Activated CD8-positive, alpha-beta T cell treated with anti-CD3 and anti-CD28 coated beads for 36 hours (primary cell): ENCODE measurements around the gene SDK2. TPM values are rescaled to one million over a fixed set of nuclear protein-coding genes. Genes with fewer than 3 reads are reported as not detected.

Experiments used
- ATAC-seq: fragments of 200-7000 bp; cut with Tn5 transposase; one replicate; pipeline ENCODE4 v1.10.0; 2021; ENCODE audit warnings: mild to moderate bottlenecking, moderate library complexity
- CTCF ChIA-PET: fragments of 350-600 bp; sonication (Branson Sonifier 250); formaldehyde crosslinking; loops from one replicate; lab custom pipeline; 2021; ENCODE audit warnings: antibody characterized with exemption; lab: Charles Lee
- POLR2A ChIA-PET: fragments of 350-600 bp; sonication (Branson Sonifier 250); formaldehyde crosslinking; loops from one replicate; lab custom pipeline; 2021; ENCODE audit warnings: antibody characterized with exemption; lab: Charles Lee
- DNase-seq: peaks from one replicate; pipeline ENCODE4 v3.0.0-alpha.2; 2020
- H3K27ac Mint-ChIP-seq: one replicate; pipeline ENCODE4 v1.8.0; 2021; ENCODE audit warnings: mild to moderate bottlenecking, mixed read lengths
- H3K27me3 Mint-ChIP-seq: one replicate; pipeline ENCODE4 v1.8.0; 2021; ENCODE audit warnings: mixed read lengths
- H3K36me3 Mint-ChIP-seq: one replicate; pipeline ENCODE4 v1.8.0; 2021; ENCODE audit warnings: low read depth, mixed read lengths
- H3K4me1 Mint-ChIP-seq: one replicate; pipeline ENCODE4 v1.8.0; 2021; ENCODE audit warnings: low read depth, mixed read lengths
- H3K4me3 Mint-ChIP-seq: one replicate; pipeline ENCODE4 v1.8.0; 2021; ENCODE audit warnings: mild to moderate bottlenecking, moderate library complexity, mixed read lengths
- H3K9me3 Mint-ChIP-seq: one replicate; pipeline ENCODE4 v1.8.0; 2021; ENCODE audit warnings: mixed read lengths
- CTCF ChIP-seq: fragments of 200-600 bp; IDR thresholded peaks from one replicate; pipeline ENCODE4 v1.8.0; 2022; ENCODE audit warnings: antibody characterized with exemption, mild to moderate bottlenecking
- intact Hi-C: fragments of 100-400 bp; cut with micrococcal nuclease; formaldehyde crosslinking; loops from one replicate; pipeline ENCODE4 v1.10.0; 2022
- total RNA-seq, 2 experiments: library from RNA; stranded (reverse); gene quantifications; one replicate each; pipeline ENCODE4 v1.2.3, GENCODE V29; 2021

SDK2 gene
- total RNA-seq, 2 experiments from 2014 or later, result 3.2 to 3.3 TPM

GRCh38 chr17:73471924-73472323, 172.3 kb downstream of the SDK2 start:
- no peak for ATAC-seq
- no peak for DNase-seq
- intact Hi-C loops, result no loop called here
- H3K9me3 Mint-ChIP-seq, result peaks cover 2% of the 10 kb centered on the region
- ChIA-PET POLR2A (no interaction called here), CTCF (no interaction called here)
- H3K27me3 Mint-ChIP-seq, result no peaks in the 10 kb centered on the region
- H3K27ac Mint-ChIP-seq, result no peak overlapping the region
- no peak for TF ChIP-seq CTCF
- no peak overlapping the region for H3K4me3 Mint-ChIP-seq
- H3K4me1 Mint-ChIP-seq, result peaks cover 4% of the 10 kb centered on the region
- no peaks in the 10 kb centered on the region for H3K36me3 Mint-ChIP-seq

- Mint-ChIP-seq H3K36me3 (no peaks in the 10 kb centered on the region), H3K27ac (no peak overlapping the region), H3K4me1 (peaks cover 4% of the 10 kb centered on the region), H3K4me3 (no peak overlapping the region), H3K9me3 (peaks cover 2% of the 10 kb centered on the region), H3K27me3 (no peaks in the 10 kb centered on the region)
- ATAC-seq (no peak), DNase-seq (no peak)
- intact Hi-C loops, result no loop called here
- ChIA-PET POLR2A (no interaction called here), CTCF (interaction anchor here (1.3 kb wide), 1 partner anchor 41 kb away, joined by 3 read pairs; no protein-coding TSS in a partner anchor)
- TF ChIP-seq CTCF, result no peak
Observed at GRCh38 chr17:73470316-73470826, 173.9 kb downstream of the SDK2 start.

- CTCF ChIA-PET, result no interaction called here
- no peak for DNase-seq
- POLR2A ChIA-PET, result no interaction called here
- intact Hi-C loops, result no loop called here
- H3K9me3 Mint-ChIP-seq, result peaks cover 4% of the 10 kb centered on the region
- H3K4me1 Mint-ChIP-seq, result peaks cover 5% of the 10 kb centered on the region
- H3K27me3 Mint-ChIP-seq, result no peaks in the 10 kb centered on the region
- no peak overlapping the region for H3K4me3 Mint-ChIP-seq
- H3K36me3 Mint-ChIP-seq, result peaks cover 4% of the 10 kb centered on the region
- ATAC-seq, result no peak
- no peak for TF ChIP-seq CTCF
- no peak overlapping the region for H3K27ac Mint-ChIP-seq
Observed at GRCh38 chr17:73469311-73469710, 174.9 kb downstream of the SDK2 start.

GRCh38 chr17:73468221-73468620, 176.0 kb downstream of the SDK2 start:
- CTCF ChIA-PET, result no interaction called here
- Mint-ChIP-seq H3K9me3 (peaks cover 4% of the 10 kb centered on the region), H3K27ac (no peak overlapping the region), H3K36me3 (peaks cover 4% of the 10 kb centered on the region), H3K4me1 (peaks cover 10% of the 10 kb centered on the region), H3K27me3 (no peaks in the 10 kb centered on the region), H3K4me3 (no peak overlapping the region)
- intact Hi-C loops, result no loop called here
- no peak for TF ChIP-seq CTCF
- POLR2A ChIA-PET, result no interaction called here
- ATAC-seq, result no peak
- DNase-seq, result no peak

GRCh38 chr17:73467651-73468050, 176.6 kb downstream of the SDK2 start:
- no peak overlapping the region for H3K4me3 Mint-ChIP-seq
- DNase-seq (no peak), ATAC-seq (no peak)
- no peak for TF ChIP-seq CTCF
- CTCF ChIA-PET, result no interaction called here
- peaks cover 10% of the 10 kb centered on the region for H3K4me1 Mint-ChIP-seq
- peaks cover 4% of the 10 kb centered on the region for H3K36me3 Mint-ChIP-seq
- intact Hi-C loops, result no loop called here
- no peak overlapping the region for H3K27ac Mint-ChIP-seq
- H3K27me3 Mint-ChIP-seq, result no peaks in the 10 kb centered on the region
- H3K9me3 Mint-ChIP-seq, result peaks cover 3% of the 10 kb centered on the region
- POLR2A ChIA-PET, result no interaction called here
